IMR-90 (cell line): Measurements from ENCODE around the gene TUB. TPM values are rescaled to one million over a fixed set of nuclear protein-coding genes. Genes with fewer than 3 reads are reported as not detected.

Experiments used
- ATAC-seq: fragments of 200-7000 bp; cut with Tn5 transposase; 2 replicates; pipeline ENCODE4 v1.9.1; 2020; ENCODE audit warnings: low read depth, mild to moderate bottlenecking, moderate library complexity
- BruUV-seq: library from RNA; stranded (reverse); fragments of 400-500 nt; replicated peaks from 2 replicates; lab custom pipeline; 2021; lab: Mats Ljungman, UMichigan
- CTCF ChIA-PET: fragments of 300-600 bp; formaldehyde crosslinking; extraction: SDS; loops from one replicate; lab custom pipeline; 2021; ENCODE audit warnings: antibody characterized with exemption; lab: Yijun Ruan, JAX
- POLR2A ChIA-PET: fragments of 300-600 bp; sonication (Branson Sonifier 250); formaldehyde crosslinking; loops from one replicate; lab custom pipeline; 2022; ENCODE audit warnings: antibody characterized with exemption; ENCODE audit not compliant: unreplicated experiment; lab: Charles Lee
- DNase-seq: peaks from one replicate; pipeline ENCODE4 v3.0.0; 2013
- H2AFZ ChIP-seq: replicated peaks from 2 replicates; pipeline ENCODE3; 2013; ENCODE audit warnings: low read length, mild to moderate bottlenecking; ENCODE audit not compliant: poor library complexity
- H2AK5ac ChIP-seq: 2 replicates; pipeline ENCODE4 v1.6.1; 2013; ENCODE audit warnings: low read depth, low read length, inconsistent platforms
- H2AK9ac ChIP-seq: replicated peaks from 2 replicates; pipeline ENCODE3; 2013; ENCODE audit warnings: mild to moderate bottlenecking, low read depth, low read length, moderate library complexity; ENCODE audit not compliant: poor library complexity
- H2BK120ac ChIP-seq: 2 replicates; pipeline ENCODE4 v1.6.1; 2013; ENCODE audit warnings: low read depth, low read length, inconsistent platforms
- H2BK15ac ChIP-seq: 3 replicates; pipeline ENCODE4 v1.6.1; 2013; ENCODE audit warnings: low read depth, low read length, inconsistent platforms
- H2BK20ac ChIP-seq: 2 replicates; pipeline ENCODE4 v1.6.1; 2013; ENCODE audit warnings: low read depth, mild to moderate bottlenecking, inconsistent platforms, low read length, moderate library complexity
- H2BK5ac ChIP-seq: 2 replicates; pipeline ENCODE4 v1.6.1; 2013; ENCODE audit warnings: mild to moderate bottlenecking, low read depth, low read length, inconsistent platforms; ENCODE audit not compliant: poor library complexity, severe bottlenecking
- H3K14ac ChIP-seq: replicated peaks from 2 replicates; pipeline ENCODE4 v1.6.1; 2013; ENCODE audit warnings: low read depth, low read length, inconsistent platforms
- H3K18ac ChIP-seq: 2 replicates; pipeline ENCODE4 v1.6.1; 2013; ENCODE audit warnings: low read depth, low read length, control low read depth
- H3K23ac ChIP-seq: 2 replicates; pipeline ENCODE4 v1.6.1; 2013; ENCODE audit warnings: low read depth, low read length, inconsistent platforms
- H3K27ac ChIP-seq: 2 replicates; pipeline ENCODE4 v1.5.1; 2013; ENCODE audit warnings: mild to moderate bottlenecking, control low read depth, low read length; ENCODE audit not compliant: insufficient read depth
- H3K27me3 ChIP-seq: 2 replicates; pipeline ENCODE4 v1.6.1; 2013; ENCODE audit warnings: low read length; ENCODE audit not compliant: control insufficient read depth, insufficient read depth
- H3K36me3 ChIP-seq: 2 replicates; pipeline ENCODE4 v1.6.1; 2013; ENCODE audit warnings: low read length, mixed read lengths; ENCODE audit not compliant: control insufficient read depth, insufficient read depth
- H3K4ac ChIP-seq: 2 replicates; pipeline ENCODE4 v1.6.1; 2013; ENCODE audit warnings: low read depth, low read length, inconsistent platforms
- H3K4me1 ChIP-seq: 2 replicates; pipeline ENCODE4 v1.6.1; 2013; ENCODE audit warnings: low read length, mixed read lengths; ENCODE audit not compliant: control insufficient read depth, insufficient read depth
- H3K4me2 ChIP-seq: 2 replicates; pipeline ENCODE4 v1.6.1; 2013; ENCODE audit warnings: low read depth, mild to moderate bottlenecking, control low read depth, low read length, moderate library complexity
- H3K4me3 ChIP-seq: 2 replicates; pipeline ENCODE4 v1.5.1; 2013; ENCODE audit warnings: low read depth, mild to moderate bottlenecking, control low read depth, low read length, moderate library complexity; ENCODE audit not compliant: insufficient read depth
- H3K56ac ChIP-seq: 2 replicates; pipeline ENCODE4 v1.6.1; 2013; ENCODE audit warnings: low read length, inconsistent platforms; ENCODE audit not compliant: insufficient read depth; ENCODE audit errors: extremely low read depth
- H3K79me1 ChIP-seq, 2 experiments: 2 replicates each; pipeline ENCODE4 v1.6.1; 2013; ENCODE audit warnings: low read length in 2 of 2, inconsistent platforms in 1 of 2, low read depth in 1 of 2
- H3K9ac ChIP-seq: 2 replicates; pipeline ENCODE4 v1.6.1; 2013; ENCODE audit warnings: low read depth, low read length, control low read depth
- H3K9me1 ChIP-seq: 2 replicates; pipeline ENCODE4 v1.6.1; 2013; ENCODE audit warnings: low read length, inconsistent platforms; ENCODE audit not compliant: insufficient read depth
- H3K9me3 ChIP-seq: 2 replicates; pipeline ENCODE4 v1.6.1; 2013; ENCODE audit warnings: low read length; ENCODE audit not compliant: control insufficient read depth, insufficient read depth
- H4K20me1 ChIP-seq: 2 replicates; pipeline ENCODE4 v1.6.1; 2013; ENCODE audit warnings: low read length, inconsistent platforms; ENCODE audit not compliant: insufficient read depth
- H4K5ac ChIP-seq: 2 replicates; pipeline ENCODE4 v1.6.1; 2013; ENCODE audit warnings: mild to moderate bottlenecking, low read depth, low read length, control low read depth
- H4K8ac ChIP-seq, 2 experiments: 2 replicates each; pipeline ENCODE4 v1.6.1; 2013; ENCODE audit warnings: low read depth in 2 of 2, low read length in 2 of 2, control low read depth in 1 of 2, inconsistent platforms in 1 of 2
- H4K91ac ChIP-seq: 2 replicates; pipeline ENCODE4 v1.6.1; 2013; ENCODE audit warnings: low read depth, low read length, inconsistent platforms; ENCODE audit not compliant: insufficient read depth
- BHLHE40 ChIP-seq: fragments of 150-350 bp; IDR thresholded peaks from 2 replicates; pipeline ENCODE4 v1.6.1; 2016; ENCODE audit warnings: mild to moderate bottlenecking, low read depth, low read length
- CEBPB ChIP-seq: IDR thresholded peaks from 2 replicates; pipeline ENCODE4 v1.6.1; 2012; ENCODE audit warnings: low read depth, low read length, improper control_type of control experiment
- CHD1 ChIP-seq: IDR thresholded peaks from 2 replicates; pipeline ENCODE4 v1.6.1; 2012; ENCODE audit warnings: low read depth, low read length, improper control_type of control experiment
- CTCF ChIP-seq: conservative IDR thresholded peaks from 2 replicates; pipeline ENCODE4 v1.5.1; 2012; ENCODE audit warnings: mild to moderate bottlenecking, low read depth, low read length, improper control_type of control experiment
- ELK1 ChIP-seq: fragments of 150-350 bp; IDR thresholded peaks from 2 replicates; pipeline ENCODE4 v1.6.1; 2016; ENCODE audit warnings: low read depth, mild to moderate bottlenecking, low read length, moderate library complexity, borderline replicate concordance
- FOS ChIP-seq: fragments of 150-350 bp; IDR thresholded peaks from 2 replicates; pipeline ENCODE4 v1.6.1; 2016; ENCODE audit warnings: low read depth, low read length
- MAFK ChIP-seq: IDR thresholded peaks from 2 replicates; pipeline ENCODE4 v1.6.1; 2012; ENCODE audit warnings: low read depth, low read length, improper control_type of control experiment
- MAZ ChIP-seq: IDR thresholded peaks from 2 replicates; pipeline ENCODE4 v1.6.1; 2012; ENCODE audit warnings: low read depth, mild to moderate bottlenecking, low read length, improper control_type of control experiment, moderate library complexity, borderline replicate concordance
- MXI1 ChIP-seq: IDR thresholded peaks from 2 replicates; pipeline ENCODE4 v1.6.1; 2012; ENCODE audit warnings: low read depth, mild to moderate bottlenecking, low read length, moderate library complexity, borderline replicate concordance
- NFE2L2 ChIP-seq: fragments of 150-350 bp; IDR thresholded peaks from 2 replicates; pipeline ENCODE4 v1.6.1; 2016; ENCODE audit warnings: low read depth, mild to moderate bottlenecking, low read length
- POLR2A ChIP-seq: IDR thresholded peaks from 2 replicates; pipeline ENCODE4 v1.6.1; 2012; ENCODE audit warnings: mild to moderate bottlenecking, low read depth, low read length
- RAD21 ChIP-seq: IDR thresholded peaks from 2 replicates; pipeline ENCODE4 v1.6.1; 2012; ENCODE audit warnings: low read length, improper control_type of control experiment
- RCOR1 ChIP-seq: IDR thresholded peaks from 2 replicates; pipeline ENCODE4 v1.6.1; 2012; ENCODE audit warnings: mild to moderate bottlenecking, low read length, improper control_type of control experiment; ENCODE audit not compliant: insufficient replicate concordance
- RFX5 ChIP-seq: IDR thresholded peaks from 2 replicates; pipeline ENCODE4 v1.8.0; 2012; ENCODE audit warnings: low read depth, mild to moderate bottlenecking, low read length, moderate library complexity
- SMC3 ChIP-seq: fragments of 150-350 bp; IDR thresholded peaks from 2 replicates; pipeline ENCODE4 v1.6.1; 2016; ENCODE audit warnings: low read depth, mild to moderate bottlenecking, antibody characterized with exemption, low read length, moderate library complexity
- USF2 ChIP-seq: fragments of 150-350 bp; IDR thresholded peaks from 2 replicates; pipeline ENCODE4 v1.6.1; 2017; ENCODE audit warnings: mild to moderate bottlenecking, antibody characterized with exemption, low read length, low read depth
- WGBS, 2 experiments: methylation state at CpG; one replicate each; pipeline versions ENCODE4 v1.1.5 to v1.1.7; 2013; ENCODE audit warnings: missing lambda C conversion rate in 2 of 2; ENCODE audit not compliant: insufficient read length in 1 of 2; ENCODE audit errors: extremely low coverage in 2 of 2; 5-methylcytosine and 5-hydroxymethylcytosine counted together
- dilution Hi-C: fragments of 300-500 bp; cut with HindIII; formaldehyde crosslinking; loops from one replicate; pipeline ENCODE4 v1.14.3; 2018; ENCODE audit warnings: low sequenced_read_pairs; ENCODE audit not compliant: unreplicated experiment
- in situ Hi-C: fragments of 300-500 bp; cut with MboI; formaldehyde crosslinking; loops from 3 replicates; pipeline ENCODE4 v1.14.3; 2019; ENCODE audit warnings: low sequenced_read_pairs, inconsistent platforms, mixed read lengths
- intact Hi-C: fragments of 100-400 bp; cut with micrococcal nuclease; formaldehyde crosslinking; loops from 2 replicates; pipeline ENCODE4 v1.10.0; 2022
- polyA plus RNA-seq, 3 experiments: library from polyadenylated mRNA; depleted of rRNA; stranded (reverse); fragments of >200 nt; gene quantifications; 2 replicates each; pipeline ENCODE4 v1.2.3, GENCODE V29; 2012; ENCODE audit warnings: low replicate concordance in 1 of 3
- total RNA-seq: library from RNA; depleted of rRNA; stranded (reverse); fragments of >200 nt; gene quantifications from 2 replicates; pipeline ENCODE4 v1.2.3, GENCODE V29; 2012

TUB gene
- total and polyA plus RNA-seq, 2 of the 4 experiments (the other 2 are of a cell fraction): 11.8 to 12.9 TPM

GRCh38 chr11:8102965-8103364, 22.0 kb downstream of the TUB start:
- ChIA-PET CTCF (interaction anchor here (1.0 kb wide), 1 partner anchor 68 kb away, joined by 3 read pairs; no protein-coding TSS in a partner anchor), POLR2A (no interaction called here)
- BruUV-seq: no TSS peak
- Histone ChIP-seq H2BK20ac (no peak overlapping the region), H3K36me3 (peaks cover 16% of the 10 kb centered on the region), H3K4me3 (no peak overlapping the region), H4K20me1 (no peaks in the 10 kb centered on the region), H3K23ac (no peak overlapping the region), H3K9me3 (no peaks in the 10 kb centered on the region), H3K27ac (no peak overlapping the region), H2AK9ac (no peak overlapping the region), H4K8ac (no peak overlapping the region), H3K27me3 (no peaks in the 10 kb centered on the region), H3K9ac (no peak overlapping the region), H2BK15ac (no peak overlapping the region), H3K56ac (no peak overlapping the region), H3K9me1 (no peaks in the 10 kb centered on the region; the same call in 1 of the 2 replicates), H4K91ac (no peak overlapping the region), H3K4ac (no peak overlapping the region), H2BK5ac (no peak overlapping the region), H3K79me1 (no peaks in the 10 kb centered on the region), H2BK120ac (no peak overlapping the region), H3K4me2 (no peak overlapping the region), H2AFZ (no peak overlapping the region), H3K4me1 (peaks cover 7% of the 10 kb centered on the region), H2AK5ac (no peak overlapping the region), H3K18ac (no peak overlapping the region), H3K14ac (no peak overlapping the region), H4K5ac (no peak overlapping the region)
- in situ Hi-C loops (no loop called here), dilution Hi-C loops (no loop called here), intact Hi-C loops (no loop called here)
- TF ChIP-seq FOS (no peak), RFX5 (no peak), SMC3 (no peak), CHD1 (no peak), USF2 (no peak), RAD21 (no peak), MXI1 (no peak), NFE2L2 (no peak), MAFK (no peak), CEBPB (no peak), CTCF (no peak), POLR2A (no peak), ELK1 (no peak), MAZ (no peak), RCOR1 (no peak), BHLHE40 (no peak)
- no peak for DNase-seq
- no peak for ATAC-seq
- 83% methylated on average over 1 of the region's 7 CpGs; no CpG with 5 or more reads in 1 of the 2 experiments for WGBS, 2 experiments
